ENCODE results near the gene GUCY1A2.

GUCY1A2 gene

DNA sequence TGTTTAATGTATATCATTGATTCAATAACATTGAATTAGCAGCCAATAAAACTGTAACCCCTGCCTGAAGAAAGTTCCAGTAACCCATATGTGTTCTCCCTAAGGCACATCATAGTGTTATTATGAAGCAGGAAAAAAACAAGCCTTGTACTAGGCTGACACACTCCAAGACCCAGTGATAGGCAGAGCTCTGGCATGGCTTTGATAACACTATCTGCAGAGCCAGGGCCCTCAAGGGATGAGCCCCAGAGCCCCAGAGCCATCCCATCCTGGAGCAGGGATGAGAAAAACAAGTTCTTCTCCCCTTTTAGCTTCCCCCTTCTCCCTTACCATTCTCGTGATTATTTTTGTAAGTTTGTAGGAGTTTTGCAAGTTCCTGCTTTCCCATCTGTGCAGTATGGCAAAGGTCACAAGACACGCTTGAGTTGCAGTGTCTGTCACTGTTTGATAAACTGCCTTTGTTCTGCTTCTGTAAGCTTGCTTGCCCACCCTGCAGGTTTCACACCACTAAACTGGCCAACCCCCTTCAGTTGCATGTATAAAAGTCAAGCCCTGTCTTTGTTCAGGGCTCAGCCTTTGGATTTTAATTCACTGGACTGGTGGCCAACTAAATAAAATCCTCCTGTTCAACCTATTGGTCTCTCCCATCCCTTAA, 22.3 kb upstream of the GUCY1A2 start:
- Histone ChIP-seq H4K20me1 (ENCODE audit: insufficient read depth) (no peaks in the 10 kb centered on the region), H3K4me1 (ENCODE audit: low read depth, poor library complexity, severe bottlenecking) (peaks cover 60% of the 10 kb centered on the region), H3K27ac (peak overlapping the region; percentile 93), H3K79me2 (ENCODE audit: insufficient read depth, low read depth) (no peaks in the 10 kb centered on the region), H3K4me3 (IDR thresholded peaks at IDR 0.05; ENCODE audit: insufficient read depth, low read depth, low read length) (no peak overlapping the region), H2AFZ (ENCODE audit: low read depth) (peak overlapping the region; percentile 27; the same call in 1 of the 2 replicates), H3K27me3 (ENCODE audit: insufficient read depth, low read depth) (no peaks in the 10 kb centered on the region), H3K36me3 (ENCODE audit: insufficient read depth) (no peaks in the 10 kb centered on the region), H3K9ac (peak overlapping the region; percentile 48; the same call in 1 of the 2 replicates), H3K4me2 (peak overlapping the region; percentile 56)
- TF ChIP-seq, protein P1, sequence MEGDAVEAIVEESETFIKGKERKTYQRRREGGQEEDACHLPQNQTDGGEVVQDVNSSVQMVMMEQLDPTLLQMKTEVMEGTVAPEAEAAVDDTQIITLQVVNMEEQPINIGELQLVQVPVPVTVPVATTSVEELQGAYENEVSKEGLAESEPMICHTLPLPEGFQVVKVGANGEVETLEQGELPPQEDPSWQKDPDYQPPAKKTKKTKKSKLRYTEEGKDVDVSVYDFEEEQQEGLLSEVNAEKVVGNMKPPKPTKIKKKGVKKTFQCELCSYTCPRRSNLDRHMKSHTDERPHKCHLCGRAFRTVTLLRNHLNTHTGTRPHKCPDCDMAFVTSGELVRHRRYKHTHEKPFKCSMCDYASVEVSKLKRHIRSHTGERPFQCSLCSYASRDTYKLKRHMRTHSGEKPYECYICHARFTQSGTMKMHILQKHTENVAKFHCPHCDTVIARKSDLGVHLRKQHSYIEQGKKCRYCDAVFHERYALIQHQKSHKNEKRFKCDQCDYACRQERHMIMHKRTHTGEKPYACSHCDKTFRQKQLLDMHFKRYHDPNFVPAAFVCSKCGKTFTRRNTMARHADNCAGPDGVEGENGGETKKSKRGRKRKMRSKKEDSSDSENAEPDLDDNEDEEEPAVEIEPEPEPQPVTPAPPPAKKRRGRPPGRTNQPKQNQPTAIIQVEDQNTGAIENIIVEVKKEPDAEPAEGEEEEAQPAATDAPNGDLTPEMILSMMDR (conservative IDR thresholded peaks at IDR 0.05; ENCODE audit: low read depth, low read length), result no peak

GRCh38 chr11:107025673-107026072, 7.4 kb upstream of the GUCY1A2 start:
- no peaks in the 10 kb centered on the region for H4K20me1 ChIP-seq (ENCODE audit: insufficient read depth)
- H3K27ac ChIP-seq, result no peak overlapping the region

GRCh38 chr11:107020594-107020993, 2.3 kb upstream of the GUCY1A2 start:
- Histone ChIP-seq H3K79me2 (ENCODE audit: insufficient read depth, low read depth) (no peaks in the 10 kb centered on the region), H3K27me3 (ENCODE audit: insufficient read depth, low read depth) (no peaks in the 10 kb centered on the region), H4K20me1 (ENCODE audit: insufficient read depth) (no peaks in the 10 kb centered on the region), H2AFZ (ENCODE audit: low read depth) (no peak overlapping the region), H3K9ac (no peak overlapping the region), H3K4me1 (ENCODE audit: low read depth, poor library complexity, severe bottlenecking) (peaks cover 3% of the 10 kb centered on the region), H3K36me3 (ENCODE audit: insufficient read depth) (no peaks in the 10 kb centered on the region), H3K27ac (no peak overlapping the region), H3K4me3 (IDR thresholded peaks at IDR 0.05; ENCODE audit: insufficient read depth, low read depth, low read length) (no peak overlapping the region), H3K4me2 (no peak overlapping the region)
- TF ChIP-seq, protein P1 (conservative IDR thresholded peaks at IDR 0.05; ENCODE audit: low read depth, low read length), result no peak

More at GRCh38 chr11:107025673-107026072, 7.4 kb upstream of the GUCY1A2 start:
- H3K27me3 ChIP-seq (ENCODE audit: insufficient read depth, low read depth), result no peaks in the 10 kb centered on the region
- H3K4me2 ChIP-seq, result no peak overlapping the region
- H3K36me3 ChIP-seq (ENCODE audit: insufficient read depth), result no peaks in the 10 kb centered on the region
- no peak overlapping the region for H3K4me3 ChIP-seq (IDR thresholded peaks at IDR 0.05; ENCODE audit: insufficient read depth, low read depth, low read length)
- H2AFZ ChIP-seq (ENCODE audit: low read depth), result no peak overlapping the region
- TF ChIP-seq, protein P1 (conservative IDR thresholded peaks at IDR 0.05; ENCODE audit: low read depth, low read length), result no peak
- H3K79me2 ChIP-seq (ENCODE audit: insufficient read depth, low read depth), result no peaks in the 10 kb centered on the region
- no peak overlapping the region for H3K9ac ChIP-seq
- no peaks in the 10 kb centered on the region for H3K4me1 ChIP-seq (ENCODE audit: low read depth, poor library complexity, severe bottlenecking)

GRCh38 chr11:107018902-107019493, 722 bp upstream of the GUCY1A2 start:
- Histone ChIP-seq H3K4me3 (IDR thresholded peaks at IDR 0.05; ENCODE audit: insufficient read depth, low read depth, low read length) (no peak overlapping the region), H3K9ac (peak overlapping the region; percentile 52; the same call in 1 of the 2 replicates)

More at GRCh38 chr11:107018902-107019493, 722 bp upstream of the GUCY1A2 start:
- TF ChIP-seq, protein P1 (conservative IDR thresholded peaks at IDR 0.05; ENCODE audit: low read depth, low read length), result no peak
- Histone ChIP-seq H3K4me2 (peak overlapping the region; percentile 71), H3K27me3 (ENCODE audit: insufficient read depth, low read depth) (no peaks in the 10 kb centered on the region), H2AFZ (ENCODE audit: low read depth) (peak overlapping the region; percentile 75), H3K27ac (no peak overlapping the region), H3K36me3 (ENCODE audit: insufficient read depth) (no peaks in the 10 kb centered on the region), H3K4me1 (ENCODE audit: low read depth, poor library complexity, severe bottlenecking) (peaks cover 3% of the 10 kb centered on the region), H3K79me2 (ENCODE audit: insufficient read depth, low read depth) (no peaks in the 10 kb centered on the region), H4K20me1 (ENCODE audit: insufficient read depth) (no peaks in the 10 kb centered on the region)
